Measurements from ENCODE around the gene STAT6.
"Not testable (repeated sequence)": the region's sequence is repeated elsewhere in the genome, so short reads cannot be mapped to it uniquely, and the experiment has no call there.

STAT6 gene

DNA sequence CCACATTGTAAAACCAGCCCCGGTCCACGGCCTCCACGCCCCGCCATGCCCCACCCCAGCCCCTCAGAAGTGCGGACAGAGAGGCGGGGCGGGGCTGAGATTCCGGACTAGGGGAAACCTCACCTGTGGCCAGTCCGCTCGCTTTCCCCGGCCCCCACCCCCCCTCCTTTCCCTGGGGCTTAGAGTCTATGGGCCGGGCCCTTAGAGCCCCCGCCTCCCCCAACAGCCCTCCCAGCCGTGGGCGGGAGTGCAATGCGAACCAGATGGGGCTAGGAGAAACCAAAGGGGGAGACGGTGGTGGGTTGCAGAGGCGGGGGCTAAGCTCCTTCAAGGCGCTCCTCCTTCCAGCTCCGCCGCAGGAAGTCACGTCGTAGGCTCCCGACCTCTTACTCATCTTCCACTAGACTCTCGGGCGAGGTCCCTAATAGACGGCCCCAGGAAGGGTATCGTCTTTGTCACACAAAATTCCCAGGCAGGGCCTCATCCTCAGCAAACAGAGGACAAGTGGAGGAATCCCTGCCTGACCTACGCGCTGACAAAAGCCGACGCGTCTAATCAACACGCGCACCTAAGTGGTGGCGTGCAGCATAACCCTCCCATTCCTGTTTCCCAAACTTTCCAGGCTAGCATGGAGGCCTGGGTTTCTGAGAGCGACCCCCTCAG, 23.3 kb downstream of the STAT6 start:
- DNase-seq (ENCODE audit: low spot score): peak; percentile 80

DNA sequence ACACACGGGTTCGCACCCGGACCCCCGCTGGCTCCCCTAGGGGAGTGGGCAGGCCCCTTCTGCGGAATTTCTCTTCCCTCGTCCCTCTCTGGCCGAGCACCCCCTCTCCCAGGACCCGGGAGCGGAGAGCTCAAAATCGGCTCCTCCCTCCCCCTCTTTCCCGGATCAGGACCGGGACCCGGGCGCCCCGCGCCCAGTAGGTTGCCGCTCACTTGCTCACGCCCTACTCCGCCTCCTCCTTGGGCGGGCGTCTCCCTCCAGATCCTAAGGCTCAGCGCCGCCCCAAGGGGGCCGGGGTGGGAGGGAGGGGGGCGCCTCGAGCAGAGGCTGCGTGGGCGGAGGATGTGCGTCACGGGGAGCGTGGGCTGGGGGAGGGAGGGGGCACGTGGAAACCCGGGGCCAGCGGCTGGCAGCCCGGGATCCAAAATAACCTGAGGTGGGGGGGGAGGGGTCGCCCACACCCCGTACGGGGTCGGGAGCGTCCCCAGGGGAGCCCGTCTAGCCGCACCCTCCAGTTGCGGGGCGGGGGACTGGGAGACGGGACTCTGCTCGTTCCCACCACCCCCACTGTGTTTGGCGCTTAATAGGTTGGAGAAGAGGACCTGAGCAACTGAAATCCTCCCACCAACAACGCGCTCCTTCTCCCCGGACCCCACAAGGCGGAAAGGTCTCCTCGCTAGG, 24.0 kb downstream of the STAT6 start:
- DNase-seq (ENCODE audit: low spot score): peak; percentile 90

DNA sequence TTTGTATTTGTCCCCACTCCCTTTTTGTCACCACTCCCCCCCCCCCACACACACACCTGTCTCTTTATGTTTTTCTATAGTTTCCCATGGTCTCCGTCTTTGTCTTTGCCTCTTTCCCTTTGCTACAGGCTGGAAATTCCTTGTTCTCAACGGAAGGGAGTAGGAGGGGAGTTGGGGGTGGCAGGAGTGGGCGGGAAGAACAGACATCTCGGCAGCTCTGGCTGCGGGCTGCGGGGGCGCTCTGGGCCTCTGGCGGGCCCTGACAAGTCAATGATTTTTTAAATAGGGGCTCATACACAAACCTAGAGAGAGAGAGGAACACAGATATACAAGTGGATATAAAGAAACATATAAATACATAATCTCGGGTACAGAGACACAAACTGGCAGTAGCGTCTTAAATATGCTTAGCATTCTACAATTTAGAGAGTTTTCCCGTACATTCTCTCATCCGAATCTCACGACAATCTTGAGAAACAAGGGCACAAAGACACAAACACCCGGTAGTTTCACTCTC, 24.6 kb downstream of the STAT6 start:
- peak; percentile 66 for DNase-seq (ENCODE audit: low spot score)

DNA sequence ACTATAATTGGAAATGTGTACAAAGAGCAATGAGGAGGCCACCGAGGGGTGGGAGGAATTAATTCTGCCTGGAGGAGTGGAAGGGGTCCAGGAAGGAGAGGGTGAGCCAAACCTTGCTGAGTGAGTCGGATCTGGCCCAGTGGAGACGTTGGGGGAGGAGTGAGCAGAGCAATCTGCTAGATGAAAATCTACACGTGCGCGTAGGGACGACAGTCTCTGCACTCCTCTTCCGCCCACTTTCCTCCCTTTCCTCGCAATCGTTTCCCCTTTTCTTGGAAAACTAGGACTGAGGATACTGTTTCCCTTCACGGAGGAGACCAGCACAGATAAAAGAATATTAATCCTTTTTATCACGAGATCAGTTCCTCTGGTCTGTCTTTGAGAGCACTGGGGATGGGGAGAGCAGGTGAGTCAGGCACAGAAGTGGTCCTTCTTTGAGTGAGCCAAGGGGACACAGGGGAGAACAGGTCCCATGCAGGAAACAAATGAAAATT, 25.1 kb downstream of the STAT6 start:
- peak; percentile 20 for DNase-seq (ENCODE audit: low spot score)

DNA sequence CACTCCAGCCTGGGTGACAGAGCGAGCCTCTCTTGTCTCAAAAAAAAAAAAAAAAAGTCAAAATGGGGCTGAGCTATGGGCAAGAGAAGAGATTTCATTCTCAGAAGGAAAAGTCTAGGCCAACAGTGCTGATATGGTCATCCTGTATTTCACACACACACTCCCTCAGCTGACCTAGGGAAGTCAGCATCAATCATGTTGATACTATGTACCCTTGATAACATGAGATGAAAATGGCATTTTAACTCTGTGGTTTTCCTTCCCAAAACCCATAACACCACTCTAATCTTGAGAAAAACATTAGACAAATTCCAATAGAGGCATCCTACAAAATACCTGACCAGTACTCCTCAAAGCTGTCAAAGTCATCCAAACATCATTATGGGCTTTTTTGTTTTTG, 30.3 kb downstream of the STAT6 start:
- DNase-seq (ENCODE audit: low spot score): no peak

DNA sequence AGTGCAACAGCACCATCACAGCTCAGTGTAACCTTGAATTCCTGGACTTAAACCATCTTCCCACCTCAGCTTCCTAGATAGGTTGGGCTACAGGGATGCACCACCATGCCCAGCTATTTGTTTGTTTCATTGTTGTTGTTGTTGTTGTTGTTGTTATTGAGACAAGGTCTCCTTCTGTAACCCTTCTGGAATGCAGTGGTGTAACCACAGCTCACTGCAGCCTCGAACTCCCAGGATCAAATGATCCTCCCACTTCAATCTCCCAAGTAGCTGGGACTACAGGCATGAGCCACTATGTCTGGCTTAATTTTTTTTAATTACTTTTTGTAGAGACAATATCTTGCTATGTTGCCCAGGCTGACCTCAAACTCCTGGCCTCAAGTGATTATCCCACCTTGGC, 31.3 kb downstream of the STAT6 start:
- no peak for DNase-seq (ENCODE audit: low spot score)

DNA sequence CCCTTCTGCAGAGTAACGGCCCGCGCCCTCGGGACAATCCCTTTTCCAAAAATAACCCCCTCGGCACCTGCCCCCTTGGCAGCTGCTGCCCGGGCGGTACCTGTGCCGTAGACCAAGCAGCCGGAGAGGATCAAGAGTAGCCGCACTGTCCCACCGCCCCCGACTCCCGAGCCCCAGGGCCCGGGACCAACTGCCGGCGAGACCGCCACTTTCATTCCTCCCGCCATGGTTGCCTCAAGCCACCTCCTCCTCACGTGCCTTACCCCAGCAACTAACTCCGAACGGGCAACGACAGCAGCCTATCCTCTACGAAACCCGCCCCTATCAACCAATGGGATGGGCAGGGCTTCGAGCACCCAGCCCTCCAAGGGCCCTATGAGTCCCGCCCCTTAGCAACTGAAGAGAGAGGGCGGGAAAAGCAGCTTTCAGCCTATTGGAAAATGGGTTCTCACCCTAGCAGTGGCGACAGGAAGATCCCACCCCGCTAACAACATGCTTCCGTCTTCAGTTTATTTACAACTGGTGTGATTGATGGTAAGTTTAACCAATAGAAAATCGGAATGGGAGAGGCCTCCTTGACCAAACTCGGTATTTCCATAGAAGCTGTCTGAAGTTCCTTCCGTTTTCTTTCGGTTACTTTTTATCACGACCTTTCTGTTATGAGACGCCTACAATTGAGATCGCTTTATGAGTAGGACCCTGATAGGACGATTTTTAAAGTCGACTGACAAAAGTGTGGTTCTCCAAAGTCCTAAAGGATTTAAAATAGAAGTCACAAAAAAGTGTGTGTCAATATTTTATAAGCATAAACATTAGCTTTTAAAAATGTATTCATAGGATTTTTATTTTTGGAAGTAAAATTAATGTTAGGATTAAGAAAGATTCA, 32.4 kb downstream of the STAT6 start, which contains the start of gene NEMP1:
NEMP1 (minus strand) TSS at position 273 of the 886 bp plus-strand sequence; CDS start at position 227, 46 bp downstream.
- peak; percentile 97 for DNase-seq (ENCODE audit: low spot score)

DNA sequence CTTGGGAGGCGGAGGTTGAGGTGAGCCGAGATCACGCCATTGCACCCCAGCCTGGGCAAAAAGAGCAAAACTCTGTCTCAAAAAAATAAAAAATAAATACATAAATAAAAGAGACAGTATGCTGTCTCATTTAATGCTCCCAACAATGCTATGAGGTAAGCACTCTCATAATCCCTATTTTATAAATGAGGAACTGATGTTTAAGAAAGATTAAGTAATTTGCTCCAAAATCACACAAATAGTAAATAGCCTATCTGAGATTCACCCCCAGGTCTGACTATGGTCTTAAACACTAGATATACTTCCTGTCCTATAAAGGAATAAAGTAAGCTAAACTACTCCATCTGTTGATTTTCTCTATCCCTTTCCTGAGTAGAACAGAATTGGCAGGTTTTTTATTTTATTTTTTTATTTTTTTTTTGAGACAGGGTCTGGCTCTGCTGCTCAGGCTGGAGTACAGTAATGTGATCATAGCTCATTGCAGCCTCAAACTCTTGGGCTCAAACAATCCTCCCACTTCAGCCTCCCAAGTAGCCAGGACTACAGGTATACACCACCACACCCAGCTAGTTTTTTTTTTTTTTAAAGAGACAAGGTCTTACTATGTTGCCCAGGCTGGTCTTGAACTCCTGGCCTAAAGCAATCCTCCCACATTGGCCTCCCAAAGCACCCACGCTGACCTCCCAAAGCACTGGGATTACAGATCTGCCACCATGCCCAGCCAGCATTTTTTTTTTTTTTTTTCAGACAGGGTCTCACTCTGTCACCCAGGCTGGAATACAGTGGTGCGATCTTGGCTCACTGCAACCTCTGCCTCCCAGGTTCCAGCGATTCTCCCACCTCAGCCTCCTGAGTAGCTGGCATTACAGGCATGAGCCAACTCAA, 37.4 kb downstream of the STAT6 start:
- not testable (repeated sequence) for DNase-seq (ENCODE audit: low spot score)

DNA sequence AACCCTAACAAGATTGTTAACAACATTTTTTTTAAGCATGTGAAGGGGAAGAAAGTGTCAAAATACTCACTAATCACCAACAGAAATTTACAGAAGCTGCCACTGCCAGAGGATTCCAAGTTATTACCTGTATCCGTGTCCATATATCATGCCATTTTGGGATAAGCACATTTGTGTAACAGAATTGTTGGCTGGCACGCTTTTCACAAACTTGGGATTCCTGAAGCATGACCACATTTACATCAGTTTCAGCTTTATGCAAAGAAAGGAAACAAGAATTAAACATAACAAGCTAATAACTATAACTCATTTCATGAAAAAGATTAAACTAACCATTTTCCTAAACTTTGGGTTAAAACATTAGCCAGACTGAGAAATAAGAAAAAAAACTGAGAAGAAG, 38.5 kb downstream of the STAT6 start:
- DNase-seq (ENCODE audit: low spot score): no peak

DNA sequence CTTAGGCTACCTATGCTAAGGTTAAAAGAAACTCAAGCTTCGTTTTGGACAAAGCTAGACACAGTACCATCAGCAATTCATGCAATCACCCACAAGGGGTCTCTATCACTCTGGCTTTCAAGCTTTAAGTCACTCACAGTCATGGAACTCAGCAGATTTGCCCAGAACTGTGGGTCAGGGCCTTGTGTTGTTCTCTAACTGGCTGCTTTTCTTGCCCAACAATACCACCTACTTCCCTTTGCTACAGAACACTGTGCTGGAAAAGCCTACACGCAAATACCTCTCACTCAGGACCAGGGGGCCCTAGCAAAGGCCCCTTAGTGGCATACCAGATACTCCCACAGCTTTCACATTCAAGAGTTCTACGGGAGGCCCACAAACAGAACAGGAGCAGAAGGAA, 41.6 kb downstream of the STAT6 start:
- peak; percentile 76 for DNase-seq (ENCODE audit: low spot score)

DNA sequence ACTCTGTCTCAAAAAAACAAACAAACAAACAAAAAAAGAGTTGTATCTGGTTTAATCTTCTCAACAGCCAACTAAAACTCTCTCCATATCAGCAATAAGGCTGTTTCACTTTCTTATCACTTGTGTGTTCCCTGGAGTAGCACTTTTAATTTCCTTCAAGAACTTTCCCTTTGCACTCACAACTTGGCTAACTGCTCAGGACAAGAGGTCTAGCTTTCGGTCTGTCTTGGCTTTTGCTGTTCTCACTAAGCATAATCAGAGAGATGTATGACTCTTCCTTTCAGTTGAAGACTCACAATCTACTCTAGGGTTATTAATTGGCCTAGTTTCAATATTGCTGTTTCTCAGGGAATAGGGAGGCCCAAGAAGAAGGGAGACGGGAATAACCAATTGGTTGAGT, 44.9 kb downstream of the STAT6 start:
- no peak for DNase-seq (ENCODE audit: low spot score)

DNA sequence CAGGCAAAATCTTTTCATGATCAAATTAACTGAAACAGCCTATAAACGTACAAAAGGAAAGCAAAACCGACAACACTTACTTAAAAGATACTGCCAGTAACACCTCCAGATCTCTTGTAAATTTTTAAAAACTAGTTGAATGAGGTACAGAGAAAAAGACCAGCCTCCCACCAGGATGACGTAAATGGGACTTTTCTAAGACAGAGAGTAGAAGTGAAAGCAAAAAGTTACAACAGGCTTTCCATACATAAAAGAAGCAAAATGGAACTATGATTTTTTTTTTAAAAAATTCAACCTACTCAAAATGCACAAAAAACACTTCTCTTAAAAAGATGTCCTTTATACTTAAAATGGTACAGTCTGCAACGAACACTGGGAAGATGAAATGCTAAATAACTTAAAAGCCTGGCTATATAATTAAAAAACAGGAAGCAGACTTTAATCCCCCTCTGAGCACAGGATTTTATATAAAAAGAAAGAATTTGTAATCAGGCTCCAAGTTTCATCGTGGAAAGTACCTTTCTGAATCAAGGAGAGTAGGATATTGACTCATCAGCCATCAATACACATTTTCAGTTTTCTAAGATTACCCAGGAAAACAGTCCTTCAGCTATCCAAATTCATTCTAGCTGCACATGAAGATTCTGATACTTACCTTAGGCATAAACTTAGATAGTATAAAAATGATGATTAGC, 47.0 kb downstream of the STAT6 start:
- DNase-seq (ENCODE audit: low spot score): no peak

DNA sequence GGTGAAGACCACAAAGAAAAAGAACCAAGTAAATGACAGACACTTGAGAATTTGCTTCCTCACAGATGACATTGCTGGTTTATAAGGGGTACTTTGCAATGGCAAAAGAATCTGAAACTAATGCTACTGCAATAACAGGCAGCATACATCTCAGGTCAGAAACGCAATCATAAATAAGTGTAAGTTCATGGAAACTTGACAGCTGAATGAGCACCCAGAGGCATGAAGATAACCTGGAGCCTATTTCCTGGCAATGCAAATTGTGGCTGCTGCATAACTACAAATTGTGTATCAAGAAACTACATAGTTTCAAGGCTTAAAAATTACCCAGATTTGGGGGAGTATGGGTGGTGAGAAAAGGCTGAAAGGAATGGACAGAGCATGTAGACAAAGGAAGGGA, 52.7 kb downstream of the STAT6 start:
- no peak for DNase-seq (ENCODE audit: low spot score)

DNA sequence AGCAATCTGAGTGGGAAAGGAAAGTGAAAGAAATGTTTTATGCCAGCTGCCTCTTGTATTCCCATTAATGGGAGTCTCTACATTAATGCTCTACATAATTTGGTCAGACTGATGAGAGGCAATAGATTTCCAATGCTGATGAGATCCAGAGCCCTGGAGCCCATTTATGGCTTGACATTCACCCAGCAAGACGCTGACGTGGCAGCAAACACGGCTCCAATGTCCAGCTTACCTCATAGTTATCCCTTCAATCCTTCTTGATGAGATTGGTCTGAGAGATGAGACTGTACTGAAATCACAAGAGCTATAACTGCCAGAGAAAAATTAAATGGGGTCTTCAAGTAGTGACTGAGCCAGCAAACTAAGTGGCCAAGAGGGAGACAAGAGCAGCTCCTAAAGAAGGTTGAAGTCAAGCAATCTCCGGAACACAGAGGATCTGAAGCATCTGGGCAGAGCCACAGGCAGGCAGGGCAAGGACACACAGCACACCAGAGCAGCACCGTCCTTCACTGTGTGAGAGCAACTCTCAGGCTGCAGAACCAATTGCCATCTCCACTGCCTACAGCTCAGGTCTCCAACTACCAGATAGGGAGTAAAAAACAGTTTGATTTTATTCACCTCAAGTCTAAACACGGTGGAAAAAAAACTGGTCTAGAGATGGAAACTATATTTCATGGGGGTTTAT, 54.0 kb downstream of the STAT6 start:
- DNase-seq (ENCODE audit: low spot score): no peak

DNA sequence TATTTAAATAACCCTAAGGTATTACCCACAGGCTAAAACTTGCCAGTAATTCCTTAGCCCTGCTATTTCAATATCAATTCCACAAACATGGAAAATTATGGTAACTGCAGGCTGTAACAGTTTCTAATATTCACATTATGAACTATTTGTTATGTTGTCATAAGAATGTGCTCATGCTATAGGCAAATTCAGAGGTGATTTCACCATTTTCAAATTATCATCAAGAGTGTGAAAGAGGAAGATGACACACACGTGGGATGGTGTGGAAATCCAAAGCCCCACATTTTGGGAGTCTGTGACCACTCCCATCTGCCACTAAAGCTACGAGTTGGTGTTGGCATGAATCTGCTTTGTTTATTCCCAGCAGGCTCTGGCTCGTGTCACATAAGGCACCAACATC, 55.3 kb downstream of the STAT6 start:
- DNase-seq (ENCODE audit: low spot score): peak; percentile 3

DNA sequence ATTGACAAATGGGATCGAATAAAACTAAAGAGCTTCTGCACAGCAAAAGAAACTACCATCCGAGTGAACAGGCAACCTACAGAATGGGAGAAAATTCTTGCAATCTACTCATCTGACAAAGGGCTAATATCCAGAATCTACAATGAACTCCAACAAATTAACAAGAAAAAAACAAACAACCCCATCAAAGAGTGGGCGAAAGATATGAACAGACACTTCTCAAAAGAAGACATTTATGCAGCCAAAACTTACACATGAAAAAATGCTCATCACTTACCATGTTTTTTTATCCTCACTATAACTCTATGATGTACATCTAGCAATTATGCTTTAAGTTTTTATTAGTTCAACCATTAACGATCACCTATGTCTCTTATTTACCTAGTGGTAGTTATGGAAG, 57.3 kb downstream of the STAT6 start:
- not testable (repeated sequence) for DNase-seq (ENCODE audit: low spot score)

DNA sequence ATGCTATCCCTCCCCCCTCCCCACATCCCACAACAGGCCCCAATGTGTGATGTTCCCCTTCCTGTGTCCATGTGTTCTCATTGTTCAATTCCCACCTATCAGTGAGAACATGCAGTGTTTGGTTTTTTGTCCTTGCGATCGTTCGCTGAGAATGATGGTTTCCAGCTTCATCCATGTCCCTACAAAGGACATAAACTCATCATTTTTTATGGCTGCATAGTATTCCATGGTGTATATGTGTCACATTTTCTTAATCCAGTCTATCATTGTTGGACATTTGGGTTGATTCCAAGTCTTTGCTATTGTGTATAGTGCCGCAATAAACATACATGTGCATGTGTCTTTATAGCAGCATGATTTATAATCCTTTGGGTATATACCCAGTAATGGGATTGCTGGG, 58.0 kb downstream of the STAT6 start:
- DNase-seq (ENCODE audit: low spot score): not testable (repeated sequence)

DNA sequence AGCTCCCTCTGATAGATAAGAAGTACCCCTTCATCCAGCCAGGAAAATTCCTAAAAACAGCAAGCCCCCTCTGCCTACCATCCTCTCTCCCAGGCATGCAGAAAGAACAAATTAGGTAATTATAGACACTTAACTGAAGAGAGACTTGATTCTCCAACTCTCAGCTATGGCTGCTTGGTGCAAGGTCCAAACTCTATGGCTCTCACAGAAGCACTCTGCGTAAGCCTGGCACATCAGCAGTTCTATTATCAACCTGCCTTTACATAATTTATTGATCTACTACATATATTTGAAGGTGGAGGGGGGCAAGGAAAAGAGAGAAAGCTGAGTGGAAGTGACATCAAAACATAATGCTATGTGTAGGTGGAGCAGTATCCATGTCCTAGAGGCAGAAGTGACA, 60.2 kb downstream of the STAT6 start:
- no peak for DNase-seq (ENCODE audit: low spot score)

DNA sequence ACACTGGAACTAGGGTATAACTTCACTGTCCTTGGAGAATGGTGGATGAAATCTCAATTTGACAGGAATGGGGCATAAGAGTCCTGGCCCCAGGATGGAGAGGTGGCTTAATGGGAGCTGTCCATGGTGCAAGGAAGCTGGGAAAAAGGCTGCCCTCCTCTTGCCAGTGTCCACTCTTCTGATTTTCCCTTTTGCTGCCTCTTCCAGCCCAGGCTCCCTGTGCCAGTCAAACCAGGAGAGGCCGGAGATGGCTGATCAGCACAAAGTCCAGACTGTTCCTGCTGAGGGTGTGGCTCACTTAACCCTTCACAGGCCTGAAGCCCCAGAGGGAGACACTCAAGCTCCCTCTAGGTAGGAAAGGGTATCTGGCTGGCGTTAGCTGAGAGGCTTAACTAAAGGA, 61.3 kb downstream of the STAT6 start, which contains the start of gene MYO1A:
MYO1A (minus strand) TSS at position 240 of the 400 bp plus-strand sequence. CDS start 1,806 bp downstream, outside the sequence.
- DNase-seq (ENCODE audit: low spot score): peak; percentile 61

DNA sequence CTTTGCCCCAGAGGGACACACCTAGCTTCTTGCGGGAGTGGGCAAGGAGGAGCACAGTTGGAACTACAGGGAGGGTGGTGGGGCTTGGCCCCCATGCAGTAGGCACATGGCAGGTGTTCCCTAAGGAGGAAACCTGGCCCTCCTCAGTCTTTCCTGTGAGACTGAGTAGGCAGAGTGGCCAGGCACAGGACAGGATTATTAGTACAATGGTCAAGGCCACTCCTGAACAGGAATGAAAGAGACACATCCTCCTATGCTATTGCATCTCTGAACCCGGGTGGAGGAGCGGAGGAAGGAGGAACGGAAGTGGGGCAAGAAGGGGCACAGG, 62.1 kb downstream of the STAT6 start:
- DNase-seq (ENCODE audit: low spot score): no peak

Measured in AG20443 (cell line).